Tibial nerve (tissue), 4 donors: ENCODE data around the gene SOS2.

Experiments used
- EP300 ChIP-seq, 2 donors: sonication (generic); formaldehyde crosslinking; IDR thresholded peaks; one replicate each; pipeline ENCODE4 v1.6.1; 2017; ENCODE audit warnings: antibody characterized with exemption in 2 of 2, mild to moderate bottlenecking in 1 of 2
- POLR2A ChIP-seq, 2 donors: fragments of 450-650 bp; IDR thresholded peaks; one replicate each; pipeline ENCODE4 v1.6.1; 2017; ENCODE audit warnings: antibody characterized with exemption in 2 of 2, mild to moderate bottlenecking in 2 of 2, moderate library complexity in 2 of 2
- TF ChIP-seq, protein P1 (sequence below), 5 experiments: fragments of 200-600 bp in 3 of 5; fragments of 450-650 bp in 2 of 5; sonication (generic) in 3 of 5; IDR thresholded peaks; one replicate each; pipeline ENCODE4 v1.5.1; 2016 to 2019; ENCODE audit warnings: antibody characterized with exemption in 5 of 5, mild to moderate bottlenecking in 3 of 5, moderate library complexity in 2 of 5

DNA sequence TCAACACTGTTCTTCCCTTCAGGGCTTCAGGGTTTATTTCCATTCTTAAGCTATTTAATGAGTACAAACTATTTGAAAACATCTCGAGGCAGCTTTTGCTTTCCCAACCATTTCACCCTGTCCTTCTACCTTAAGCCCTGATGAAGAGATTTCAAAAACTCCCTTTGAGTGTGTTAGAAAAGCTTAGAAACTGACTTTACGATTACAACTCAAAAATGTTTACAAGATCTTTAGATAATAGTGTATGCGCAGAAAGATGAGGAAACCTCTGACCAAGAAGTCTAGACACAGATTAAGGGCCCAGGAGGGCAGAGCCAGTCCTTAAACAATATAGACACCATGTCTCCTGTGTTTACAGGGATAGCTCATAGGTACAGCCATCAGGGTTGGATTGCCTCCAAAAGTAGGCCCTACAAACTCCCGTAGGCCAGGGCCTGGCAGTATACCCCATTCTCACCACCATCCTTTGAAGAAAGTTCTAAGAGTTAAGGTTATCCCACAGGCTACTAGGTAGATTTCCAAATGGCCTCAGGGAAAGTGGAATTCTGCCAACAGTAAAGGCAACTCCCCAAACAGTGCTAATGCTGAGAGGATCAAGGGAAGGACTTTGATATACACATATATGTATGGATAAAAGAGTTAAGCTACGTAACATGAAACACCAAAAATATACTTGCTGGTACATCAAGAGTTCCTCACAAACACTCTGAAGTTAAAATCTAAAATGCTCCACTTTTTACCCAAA is 11.4 kb upstream of the SOS2 start:
- TF ChIP-seq EP300 (IDR thresholded peaks at IDR 0.05) (no peak), POLR2A (IDR thresholded peaks at IDR 0.05) (no peak)
- TF ChIP-seq, protein P1, sequence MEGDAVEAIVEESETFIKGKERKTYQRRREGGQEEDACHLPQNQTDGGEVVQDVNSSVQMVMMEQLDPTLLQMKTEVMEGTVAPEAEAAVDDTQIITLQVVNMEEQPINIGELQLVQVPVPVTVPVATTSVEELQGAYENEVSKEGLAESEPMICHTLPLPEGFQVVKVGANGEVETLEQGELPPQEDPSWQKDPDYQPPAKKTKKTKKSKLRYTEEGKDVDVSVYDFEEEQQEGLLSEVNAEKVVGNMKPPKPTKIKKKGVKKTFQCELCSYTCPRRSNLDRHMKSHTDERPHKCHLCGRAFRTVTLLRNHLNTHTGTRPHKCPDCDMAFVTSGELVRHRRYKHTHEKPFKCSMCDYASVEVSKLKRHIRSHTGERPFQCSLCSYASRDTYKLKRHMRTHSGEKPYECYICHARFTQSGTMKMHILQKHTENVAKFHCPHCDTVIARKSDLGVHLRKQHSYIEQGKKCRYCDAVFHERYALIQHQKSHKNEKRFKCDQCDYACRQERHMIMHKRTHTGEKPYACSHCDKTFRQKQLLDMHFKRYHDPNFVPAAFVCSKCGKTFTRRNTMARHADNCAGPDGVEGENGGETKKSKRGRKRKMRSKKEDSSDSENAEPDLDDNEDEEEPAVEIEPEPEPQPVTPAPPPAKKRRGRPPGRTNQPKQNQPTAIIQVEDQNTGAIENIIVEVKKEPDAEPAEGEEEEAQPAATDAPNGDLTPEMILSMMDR (IDR thresholded peaks at IDR 0.05): no peak
